Mucosa of rectum (tissue), 2 donors: Measurements from ENCODE around the gene PSMB8.

Experiments used
- H3K27ac ChIP-seq, 2 donors: one replicate each; pipeline ENCODE4 v1.7.0; 2013; ENCODE audit warnings: inconsistent platforms in 2 of 2, low read depth in 2 of 2, low read length in 2 of 2
- H3K27me3 ChIP-seq, 2 donors: one replicate each; pipeline ENCODE4 v1.7.0; 2013; ENCODE audit warnings: low read length in 2 of 2; ENCODE audit not compliant: control insufficient read depth in 2 of 2, insufficient read depth in 2 of 2
- H3K36me3 ChIP-seq, 2 donors: one replicate each; pipeline ENCODE4 v1.7.0; 2013; ENCODE audit warnings: low read length in 2 of 2; ENCODE audit not compliant: control insufficient read depth in 2 of 2, insufficient read depth in 2 of 2
- H3K4me1 ChIP-seq, 2 donors: one replicate each; pipeline ENCODE4 v1.7.0; 2013; ENCODE audit warnings: low read length in 2 of 2, mild to moderate bottlenecking in 1 of 2; ENCODE audit not compliant: control insufficient read depth in 2 of 2, insufficient read depth in 2 of 2
- H3K4me3 ChIP-seq, 2 donors: one replicate each; pipeline ENCODE4 v1.7.0; 2013; ENCODE audit warnings: low read length in 2 of 2
- H3K9ac ChIP-seq, 2 donors: one replicate each; pipeline ENCODE4 v1.7.0; 2013; ENCODE audit warnings: low read length in 2 of 2, low read depth in 1 of 2, mild to moderate bottlenecking in 1 of 2
- H3K9me3 ChIP-seq, 2 donors: one replicate each; pipeline ENCODE4 v1.7.0; 2013; ENCODE audit warnings: low read length in 2 of 2; ENCODE audit not compliant: control insufficient read depth in 2 of 2
- donor health status: healthy.
- donor health status: Normal muscosa, but diverticular disease.

Gene PSMB8

GRCh38 chr6:32857156-32857891 lies 13.5 kb upstream of the PSMB8 start:
- Histone ChIP-seq H3K9me3 (no peaks in the 10 kb centered on the region), H3K27ac (no peak overlapping the region), H3K4me3 (no peak overlapping the region), H3K36me3 (peaks cover 20 to 24% of the 10 kb centered on the region in 2 donors), H3K9ac (no peak overlapping the region), H3K4me1 (peaks cover 13 to 15% of the 10 kb centered on the region in 2 donors), H3K27me3 (no peaks in the 10 kb centered on the region)

GRCh38 chr6:32855467-32856174 lies 11.8 kb upstream of the PSMB8 start:
- Histone ChIP-seq H3K4me1 (peaks cover 21 to 26% of the 10 kb centered on the region in 2 donors), H3K9ac (peak overlapping the region in 1 of 2 donors; percentile 36), H3K9me3 (no peaks in the 10 kb centered on the region), H3K27me3 (no peaks in the 10 kb centered on the region), H3K36me3 (peaks cover 34 to 36% of the 10 kb centered on the region in 2 donors), H3K4me3 (peak overlapping the region in 1 of 2 donors; percentile 96), H3K27ac (peak overlapping the region in 1 of 2 donors; percentile 99)

- Histone ChIP-seq H3K36me3 (peaks cover 41 to 46% of the 10 kb centered on the region in 2 donors), H3K4me1 (peaks cover 21 to 26% of the 10 kb centered on the region in 2 donors)
Observed at GRCh38 chr6:32854376-32855178, 10.7 kb upstream of the PSMB8 start.

GRCh38 chr6:32853541-32854375 lies 9.9 kb upstream of the PSMB8 start, which contains the start of the genes PSMB9 and TAP1:
Gene PSMB9 (plus strand): TSS chr6:32854192. CDS start chr6:32854230, 38 bp downstream.
Gene TAP1 (minus strand): TSS chr6:32853704. CDS start chr6:32853636, 68 bp downstream.
- H3K4me1 ChIP-seq = peaks cover 21 to 26% of the 10 kb centered on the region in 2 donors
- H3K9ac ChIP-seq = peak within 1 kb of the TSS; percentile 96 to 99
- H3K36me3 ChIP-seq = peaks cover 38 to 44% of the 10 kb centered on the region in 2 donors
- H3K27me3 ChIP-seq = no peaks in the 10 kb centered on the region
- H3K9me3 ChIP-seq = no peaks in the 10 kb centered on the region
- H3K27ac ChIP-seq = peak within 1 kb of the TSS; percentile 99
- H3K4me3 ChIP-seq = peak within 1 kb of the TSS; percentile 91 to 96

More at GRCh38 chr6:32854376-32855178, 10.7 kb upstream of the PSMB8 start:
- H3K27ac ChIP-seq = peak overlapping the region; percentile 99
- no peaks in the 10 kb centered on the region for H3K27me3 ChIP-seq
- H3K9ac ChIP-seq = peak overlapping the region; percentile 86 to 99
- peak overlapping the region; percentile 91 to 96 for H3K4me3 ChIP-seq
- no peaks in the 10 kb centered on the region for H3K9me3 ChIP-seq

- Histone ChIP-seq H3K27me3 (no peaks in the 10 kb centered on the region), H3K9me3 (no peaks in the 10 kb centered on the region), H3K4me1 (peaks cover 21 to 26% of the 10 kb centered on the region in 2 donors), H3K27ac (peak overlapping the region; percentile 99), H3K9ac (peak overlapping the region; percentile 96 to 99), H3K4me3 (peak overlapping the region; percentile 91 to 96), H3K36me3 (peaks cover 42 to 44% of the 10 kb centered on the region in 2 donors)
Observed at GRCh38 chr6:32852844-32853540, 9.1 kb upstream of the PSMB8 start.

GRCh38 chr6:32852018-32852843 lies 8.4 kb upstream of the PSMB8 start:
- Histone ChIP-seq H3K36me3 (peaks cover 44 to 47% of the 10 kb centered on the region in 2 donors), H3K9me3 (no peaks in the 10 kb centered on the region), H3K9ac (peak overlapping the region; percentile 96 to 99), H3K27ac (peak overlapping the region; percentile 99), H3K4me3 (peak overlapping the region; percentile 91 to 96), H3K27me3 (no peaks in the 10 kb centered on the region), H3K4me1 (peaks cover 21 to 26% of the 10 kb centered on the region in 2 donors)

GRCh38 chr6:32851025-32851424 lies 7.2 kb upstream of the PSMB8 start:
- no peak overlapping the region for H3K4me3 ChIP-seq
- H3K27me3 ChIP-seq = no peaks in the 10 kb centered on the region
- peaks cover 19 to 25% of the 10 kb centered on the region in 2 donors for H3K4me1 ChIP-seq
- peaks cover 52 to 53% of the 10 kb centered on the region in 2 donors for H3K36me3 ChIP-seq
- H3K27ac ChIP-seq = no peak overlapping the region
- H3K9me3 ChIP-seq = no peaks in the 10 kb centered on the region
- H3K9ac ChIP-seq = no peak overlapping the region

GRCh38 chr6:32849126-32849525 lies 5.3 kb upstream of the PSMB8 start:
- no peaks in the 10 kb centered on the region for H3K27me3 ChIP-seq
- H3K4me3 ChIP-seq = no peak overlapping the region
- H3K36me3 ChIP-seq = peaks cover 52 to 62% of the 10 kb centered on the region in 2 donors
- H3K27ac ChIP-seq = no peak overlapping the region
- H3K9ac ChIP-seq = no peak overlapping the region
- peaks cover 18 to 25% of the 10 kb centered on the region in 2 donors for H3K4me1 ChIP-seq
- no peaks in the 10 kb centered on the region for H3K9me3 ChIP-seq
